G401.6 (cell line): ENCODE measurements around the gene PPARD.
A peak's percentile ranks its signal among the peaks of the same experiment; 100 is the strongest.

Experiments used
- FAIRE-seq: peaks from 2 replicates; lab custom pipeline; 2012; peaks lifted over from hg19 to GRCh38; lab: Jason Lieb, UNC

The PPARD gene

GRCh38 chr6:35441642-35442041, 99.3 kb downstream of the PPARD start:
- FAIRE-seq: no peak

- no peak for FAIRE-seq
Measured at GRCh38 chr6:35442693-35443092, 100.3 kb downstream of the PPARD start.

DNA sequence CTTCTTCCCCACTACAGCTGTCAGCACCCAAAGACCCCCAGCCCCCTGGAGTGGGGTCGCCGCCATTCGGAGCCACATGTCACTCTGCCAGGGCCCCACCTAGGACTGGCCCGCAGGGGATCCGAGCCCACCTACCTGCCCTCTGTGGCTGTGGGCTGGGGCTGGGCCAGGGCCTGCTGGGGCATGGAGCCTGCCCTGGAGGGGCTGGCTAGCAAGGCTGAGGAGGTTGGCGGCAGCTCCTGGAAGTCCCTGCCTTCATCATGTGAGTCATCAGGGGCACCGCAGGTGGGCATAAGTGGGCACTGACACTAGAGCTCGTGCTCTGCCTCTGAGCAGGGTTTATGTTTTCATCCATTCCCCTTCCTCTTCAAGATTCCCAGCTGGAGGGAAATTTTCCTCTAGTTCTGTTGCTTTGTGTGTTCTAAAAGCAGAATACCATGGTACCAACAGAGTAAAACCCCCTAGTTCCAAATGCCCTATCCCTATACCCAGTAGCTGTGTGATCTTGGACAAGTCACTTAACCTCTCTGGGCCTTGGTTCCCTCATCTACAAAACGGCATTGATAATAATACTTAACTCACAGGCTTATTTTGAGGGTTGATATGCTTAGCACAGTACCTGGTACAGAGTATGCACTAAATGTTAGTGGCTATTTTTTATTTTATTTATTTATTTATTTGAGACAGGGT, 101.1 kb downstream of the PPARD start:
- FAIRE-seq: no peak

- FAIRE-seq: no peak
Measured at GRCh38 chr6:35445691-35446090, 103.3 kb downstream of the PPARD start.

DNA sequence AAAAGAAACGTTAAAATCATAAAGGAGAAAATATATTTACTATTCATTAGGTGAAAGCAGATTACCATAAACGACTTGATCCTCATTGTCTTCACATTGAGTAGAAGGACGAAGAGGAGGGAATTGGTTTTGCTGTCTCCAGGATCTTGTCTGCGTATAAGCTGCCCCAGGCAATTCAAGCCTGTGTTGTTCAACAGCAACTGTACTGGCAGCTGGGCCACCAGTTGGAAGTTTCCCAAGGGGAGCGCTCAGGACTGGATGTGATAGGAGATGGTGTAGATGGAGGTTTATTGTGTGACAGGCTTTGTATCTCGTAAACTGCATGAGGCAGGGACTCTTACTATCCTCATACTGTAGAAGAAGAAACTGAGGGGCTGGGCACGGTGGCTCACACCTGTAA, 105.8 kb downstream of the PPARD start:
- FAIRE-seq: no peak

GRCh38 chr6:35449287-35449881, 107.0 kb downstream of the PPARD start:
- peak; percentile 85 for FAIRE-seq

DNA sequence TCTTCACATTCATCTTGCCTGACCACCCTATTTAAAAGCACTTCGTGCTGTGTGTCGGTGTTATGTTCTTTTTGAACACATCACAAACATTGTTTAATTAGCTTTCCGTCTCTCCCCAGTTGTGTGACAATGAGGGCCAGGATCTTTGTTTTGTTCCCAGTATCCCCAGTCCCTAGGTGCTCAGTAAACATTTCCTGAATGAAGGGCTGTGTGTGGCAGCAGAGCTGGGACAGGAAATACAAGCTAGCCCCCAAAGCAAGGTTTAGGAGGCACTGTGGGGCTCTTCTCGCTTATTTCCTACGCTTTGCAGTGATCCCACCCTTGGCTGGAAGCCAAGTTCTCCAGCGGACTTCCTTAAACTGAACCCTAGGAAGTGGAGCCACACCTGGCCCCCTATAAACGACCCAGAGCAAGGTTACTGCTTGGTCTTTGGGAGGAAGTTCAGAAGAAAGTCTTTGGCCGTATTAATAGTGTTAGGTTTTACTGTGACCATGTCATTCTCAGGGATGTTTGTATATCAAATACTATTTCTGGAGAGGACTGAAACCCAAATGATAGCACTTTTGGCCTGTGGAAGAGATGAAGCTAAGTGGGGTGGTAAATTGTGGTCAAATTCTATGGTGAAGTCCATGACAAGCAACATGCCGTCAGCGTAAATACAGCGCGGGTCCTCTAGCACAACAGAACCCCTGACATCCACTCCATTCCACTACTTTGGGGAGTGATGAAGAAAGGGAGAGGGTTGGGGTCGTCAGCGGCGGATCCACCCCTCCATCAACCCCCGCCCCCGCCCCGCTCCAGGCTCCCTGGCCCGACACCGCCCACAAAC, 109.2 kb downstream of the PPARD start:
- no peak for FAIRE-seq

DNA sequence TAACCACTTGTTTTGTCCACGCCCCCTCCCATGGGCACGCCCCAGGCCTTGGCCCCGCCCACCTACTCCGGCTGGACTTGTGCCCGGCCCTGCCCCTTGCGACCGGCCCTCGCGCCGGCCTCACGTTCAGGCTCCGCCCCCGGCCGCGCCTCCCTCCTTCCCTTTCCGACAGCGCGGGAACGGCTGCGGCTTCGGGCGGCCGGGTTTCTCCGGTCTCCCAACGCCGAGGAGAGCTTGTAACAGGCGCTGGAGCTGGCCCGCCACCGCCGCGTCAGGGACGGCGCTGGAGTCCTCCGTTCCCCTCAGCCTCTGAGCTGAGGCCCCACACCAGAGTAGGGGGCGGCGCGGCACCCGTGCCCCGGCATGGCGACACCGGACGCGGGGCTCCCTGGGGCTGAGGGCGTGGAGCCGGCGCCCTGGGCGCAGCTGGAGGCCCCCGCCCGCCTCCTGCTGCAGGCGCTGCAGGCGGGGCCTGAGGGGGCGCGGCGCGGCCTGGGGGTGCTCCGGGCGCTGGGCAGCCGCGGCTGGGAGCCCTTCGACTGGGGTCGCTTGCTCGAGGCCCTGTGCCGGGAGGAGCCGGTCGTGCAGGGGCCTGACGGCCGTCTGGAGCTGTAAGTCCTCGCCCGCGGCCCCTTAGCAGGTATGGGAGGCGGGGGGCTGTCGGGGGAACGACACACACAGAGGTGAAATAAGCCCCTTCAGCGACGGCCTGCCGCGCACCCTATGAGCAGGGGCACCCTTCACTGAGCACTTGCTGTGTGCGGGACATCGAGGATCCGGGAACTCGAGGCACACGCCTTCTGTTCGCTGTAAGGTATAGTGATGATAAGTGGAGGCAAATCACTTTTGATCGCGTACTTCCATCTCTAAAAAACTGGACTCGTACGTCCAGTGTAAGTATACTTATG, 110.1 kb downstream of the PPARD start, which contains the start of gene FANCE:
Gene FANCE (plus strand): TSS at position 156 of the 908 bp plus-strand sequence. CDS start 208 bp downstream, at position 364.
- no peak for FAIRE-seq

DNA sequence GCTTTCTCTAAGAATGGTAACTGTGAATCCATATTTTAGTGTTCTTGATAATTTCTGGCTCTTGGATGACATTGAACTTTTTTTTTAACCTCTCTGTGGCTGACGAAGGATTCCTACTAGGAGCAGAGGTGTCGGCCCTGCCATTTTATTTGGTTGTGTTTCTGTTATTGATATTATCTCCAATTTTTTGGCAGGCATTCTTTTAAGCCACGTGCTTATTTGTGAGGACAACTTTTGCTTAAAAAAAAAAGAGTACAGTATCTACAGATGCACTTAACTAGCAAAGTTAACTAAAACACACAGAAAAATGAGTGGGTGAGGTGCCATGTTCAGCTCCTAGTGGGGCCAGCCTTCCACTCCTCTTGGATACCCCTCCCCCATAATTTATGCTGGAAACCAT, 110.9 kb downstream of the PPARD start:
- FAIRE-seq: no peak

DNA sequence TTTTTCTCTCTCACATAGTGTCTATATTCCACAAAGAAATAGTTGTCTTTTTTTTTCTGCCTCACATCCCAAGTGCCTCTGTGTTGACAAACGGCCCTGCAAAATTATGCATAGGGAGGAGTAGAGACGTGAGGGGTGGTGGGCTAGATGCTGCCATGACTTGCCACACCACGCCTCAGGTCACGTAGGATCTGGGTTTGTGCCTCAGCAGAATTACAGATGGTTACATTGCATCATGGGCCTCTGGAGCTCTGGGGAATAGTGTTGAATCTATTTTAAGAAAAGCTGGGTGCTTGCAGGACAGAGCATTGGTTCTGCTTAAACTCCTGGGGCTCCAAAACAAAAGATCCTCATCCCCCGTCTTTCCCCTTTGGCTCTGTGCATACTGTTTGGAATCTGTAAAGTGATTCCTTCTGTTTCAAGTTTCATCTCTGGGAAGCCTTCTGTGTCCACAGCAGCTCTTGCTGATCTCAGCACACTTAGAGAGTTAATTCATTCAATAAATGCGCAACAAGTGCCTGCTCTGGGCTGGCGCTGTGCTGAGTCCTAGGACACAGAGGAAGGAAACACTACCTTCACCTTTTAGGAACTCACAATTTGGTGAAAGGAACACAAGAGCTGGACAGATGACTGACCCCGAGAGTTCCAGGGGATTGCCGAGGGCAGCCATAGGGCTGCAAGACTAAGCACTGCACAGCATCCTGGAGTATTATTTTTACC, 112.2 kb downstream of the PPARD start:
- FAIRE-seq: no peak

- FAIRE-seq: no peak
Measured at GRCh38 chr6:35457907-35458306, 115.5 kb downstream of the PPARD start.

DNA sequence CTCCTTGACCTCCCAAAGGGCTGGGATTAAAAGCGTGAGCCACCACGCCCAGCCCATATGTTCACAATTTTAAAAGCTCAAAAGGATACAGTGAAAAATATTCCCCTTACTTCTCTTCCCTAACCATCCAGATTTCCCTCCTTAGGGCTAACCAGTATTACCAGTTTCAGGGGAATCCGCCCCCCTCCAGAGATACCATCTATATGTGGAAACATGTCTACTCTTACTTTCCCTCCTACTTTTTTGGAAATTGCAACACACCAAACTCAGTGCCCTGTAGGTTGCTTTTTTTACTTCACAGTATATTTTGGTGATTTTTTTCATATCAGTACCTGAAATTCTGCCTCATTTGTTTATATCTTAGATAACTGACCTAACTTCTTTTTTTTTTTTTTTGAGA, 118.9 kb downstream of the PPARD start:
- no peak for FAIRE-seq

GRCh38 chr6:35463292-35463691, 120.9 kb downstream of the PPARD start:
- FAIRE-seq: no peak

- FAIRE-seq: no peak
Measured at GRCh38 chr6:35465646-35466045, 123.3 kb downstream of the PPARD start.

DNA sequence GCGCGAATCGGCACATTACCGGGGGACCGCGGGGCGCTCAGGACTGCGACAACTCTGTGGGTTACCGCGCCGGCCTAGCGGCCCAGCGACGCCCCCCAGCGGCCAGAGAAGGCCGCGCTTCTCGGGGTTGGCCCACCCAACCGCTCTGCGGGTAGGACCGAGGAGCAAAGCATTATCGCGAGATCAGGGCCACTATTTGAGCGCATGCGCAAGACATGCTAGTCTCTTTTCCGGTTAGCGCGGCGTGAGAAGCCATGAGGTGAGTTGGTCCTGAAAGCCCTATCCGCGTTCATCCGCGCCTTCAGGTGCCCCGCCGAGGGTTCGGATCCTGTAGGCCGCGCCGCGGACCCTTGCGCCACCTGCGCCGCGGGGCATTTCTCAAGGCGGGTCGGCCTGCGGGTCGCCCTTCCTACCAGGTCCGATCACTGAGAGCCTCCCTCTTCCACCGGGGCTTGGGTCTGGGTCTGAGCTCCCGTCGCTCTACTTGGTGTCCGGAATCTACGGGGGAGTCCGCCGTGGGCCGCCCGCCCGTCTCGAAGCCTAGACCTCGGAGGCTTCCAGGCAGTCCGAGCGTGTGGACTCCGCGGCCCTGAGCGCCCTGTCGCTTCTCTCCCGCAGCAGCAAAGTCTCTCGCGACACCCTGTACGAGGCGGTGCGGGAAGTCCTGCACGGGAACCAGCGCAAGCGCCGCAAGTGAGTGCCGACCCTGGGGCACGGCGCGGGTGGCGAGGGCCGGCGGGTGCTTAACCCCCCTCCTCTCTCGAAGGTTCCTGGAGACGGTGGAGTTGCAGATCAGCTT, 126.0 kb downstream of the PPARD start, which contains the start of gene RPL10A:
Gene RPL10A (plus strand): TSS at position 221 of the 799 bp plus-strand sequence. CDS start 34 bp downstream, at position 255.
- FAIRE-seq: no peak

GRCh38 chr6:35468980-35469750, 126.8 kb downstream of the PPARD start:
- FAIRE-seq: no peak

DNA sequence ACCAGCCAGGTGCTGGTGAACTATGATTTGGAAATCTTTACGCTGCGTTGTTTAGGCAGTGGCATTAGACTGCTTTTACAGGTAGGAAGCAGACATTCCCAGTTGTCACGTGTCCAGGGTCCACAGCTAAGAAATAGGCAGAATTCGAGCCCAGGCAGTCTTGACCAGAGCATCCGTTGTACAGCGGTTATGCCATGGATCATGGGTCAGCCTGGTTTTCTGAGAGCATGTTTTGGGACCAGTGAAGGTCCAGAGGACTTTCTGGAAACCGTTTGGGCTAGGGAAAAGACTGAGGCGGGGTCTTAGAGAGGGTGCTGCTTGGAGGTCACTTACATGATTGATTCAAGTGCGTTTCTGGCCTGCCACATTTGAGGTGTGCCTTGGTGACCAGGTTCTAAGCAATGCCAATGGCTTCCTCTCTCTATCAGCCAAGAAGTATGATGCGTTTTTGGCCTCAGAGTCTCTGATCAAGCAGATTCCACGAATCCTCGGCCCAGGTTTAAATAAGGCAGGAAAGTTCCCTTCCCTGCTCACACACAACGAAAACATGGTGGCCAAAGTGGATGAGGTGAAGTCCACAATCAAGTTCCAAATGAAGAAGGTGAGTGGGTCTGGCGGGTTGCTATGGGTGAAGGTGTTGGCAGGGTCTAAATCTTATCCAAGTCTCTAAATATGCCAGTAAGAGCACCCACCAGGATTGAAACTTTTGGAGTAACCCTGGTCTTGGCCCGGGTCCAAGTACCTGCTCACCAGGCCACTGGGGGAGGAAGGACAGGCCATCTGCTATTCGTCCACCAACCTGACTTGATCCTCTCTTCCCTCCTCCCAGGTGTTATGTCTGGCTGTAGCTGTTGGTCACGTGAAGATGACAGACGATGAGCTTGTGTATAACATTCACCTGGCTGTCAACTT, 127.6 kb downstream of the PPARD start:
- no peak for FAIRE-seq

GRCh38 chr6:35470663-35471120, 128.3 kb downstream of the PPARD start:
- FAIRE-seq: no peak
